Raji (cell line): ENCODE data around the gene HS3ST4.

Experiments
- POLR2A ChIP-seq: IDR thresholded peaks from 2 replicates; pipeline ENCODE4 v1.6.1; 2011; ENCODE audit warnings: low read depth, low read length, control low read depth; ENCODE audit not compliant: insufficient read depth

Gene HS3ST4

GRCh38 chr16:25957707-25958106 lies 265.9 kb downstream of the HS3ST4 start:
- TF ChIP-seq POLR2A, result no peak

- no peak for TF ChIP-seq POLR2A
Observed at GRCh38 chr16:25959221-25959620, 267.5 kb downstream of the HS3ST4 start.

GRCh38 chr16:25966172-25967097 lies 274.7 kb downstream of the HS3ST4 start:
- TF ChIP-seq POLR2A, result no peak

DNA sequence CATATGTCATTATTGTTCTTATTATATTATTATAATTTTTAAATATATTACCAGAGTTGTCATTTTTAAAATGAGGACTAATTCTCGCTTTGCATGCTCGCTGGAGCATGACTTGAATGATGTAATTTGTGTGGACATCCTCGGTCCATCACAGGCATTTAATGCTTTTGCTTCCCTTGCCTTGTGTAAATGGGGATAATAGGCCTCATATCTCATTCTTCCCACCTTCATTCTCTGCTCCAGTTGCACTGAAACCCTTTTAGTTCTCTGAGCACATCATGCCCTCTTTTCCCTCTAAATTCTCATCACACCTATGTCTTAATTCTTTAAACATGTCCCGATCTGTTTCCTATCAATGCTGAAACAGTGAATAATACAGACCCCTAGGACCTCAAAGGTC lies 285.4 kb downstream of the HS3ST4 start:
- TF ChIP-seq POLR2A, result no peak

GRCh38 chr16:25978218-25978617 lies 286.5 kb downstream of the HS3ST4 start:
- TF ChIP-seq POLR2A, result no peak

- TF ChIP-seq POLR2A, result no peak
Observed at GRCh38 chr16:25988084-25988483, 296.3 kb downstream of the HS3ST4 start.

- TF ChIP-seq POLR2A, result no peak
Observed at GRCh38 chr16:25988882-25989281, 297.1 kb downstream of the HS3ST4 start.

- TF ChIP-seq POLR2A, result no peak
Observed at GRCh38 chr16:25996052-25996451, 304.3 kb downstream of the HS3ST4 start.

- no peak for TF ChIP-seq POLR2A
Observed at GRCh38 chr16:26005336-26005735, 313.6 kb downstream of the HS3ST4 start.

DNA sequence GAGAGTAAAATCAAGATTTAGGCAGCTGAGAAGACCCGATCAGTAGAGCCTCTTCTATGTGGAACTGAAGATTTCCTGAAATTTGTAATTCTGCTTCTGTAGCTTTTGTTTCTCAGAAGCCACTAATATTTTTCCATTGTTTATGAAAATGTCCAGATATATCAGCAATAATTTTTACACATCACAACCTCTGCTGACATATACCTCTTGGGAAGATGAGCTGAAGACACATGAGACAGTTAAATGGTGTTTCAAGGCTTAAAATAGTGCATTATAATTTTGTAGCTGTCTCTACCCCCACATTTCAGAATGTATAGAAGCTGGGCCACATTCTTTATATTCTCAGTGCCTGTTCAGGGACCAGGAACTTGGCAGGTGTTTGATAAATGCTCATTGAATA lies 320.6 kb downstream of the HS3ST4 start:
- TF ChIP-seq POLR2A, result no peak

- TF ChIP-seq POLR2A, result no peak
Observed at GRCh38 chr16:26015776-26016175, 324.0 kb downstream of the HS3ST4 start.

DNA sequence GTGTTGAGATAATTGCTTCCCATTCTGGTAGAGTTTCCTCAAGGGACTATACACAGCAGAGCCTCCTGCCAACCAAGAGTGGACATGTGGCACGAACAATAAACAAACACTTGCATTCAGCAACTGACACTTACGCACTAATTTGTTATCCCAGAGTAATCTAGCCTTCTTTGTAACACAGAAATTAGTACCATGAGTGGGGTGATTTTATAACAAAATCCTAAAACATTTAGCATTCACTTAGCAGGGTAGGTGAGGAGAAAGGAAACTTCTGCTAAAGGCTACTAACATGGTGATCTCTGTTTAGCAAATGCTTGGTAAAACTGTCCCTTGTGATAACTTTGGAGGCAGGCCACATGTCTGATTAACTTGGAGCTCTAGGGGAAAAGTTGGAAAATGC lies 325.2 kb downstream of the HS3ST4 start:
- no peak for TF ChIP-seq POLR2A

- TF ChIP-seq POLR2A, result no peak
Observed at GRCh38 chr16:26019381-26020242, 327.9 kb downstream of the HS3ST4 start.

DNA sequence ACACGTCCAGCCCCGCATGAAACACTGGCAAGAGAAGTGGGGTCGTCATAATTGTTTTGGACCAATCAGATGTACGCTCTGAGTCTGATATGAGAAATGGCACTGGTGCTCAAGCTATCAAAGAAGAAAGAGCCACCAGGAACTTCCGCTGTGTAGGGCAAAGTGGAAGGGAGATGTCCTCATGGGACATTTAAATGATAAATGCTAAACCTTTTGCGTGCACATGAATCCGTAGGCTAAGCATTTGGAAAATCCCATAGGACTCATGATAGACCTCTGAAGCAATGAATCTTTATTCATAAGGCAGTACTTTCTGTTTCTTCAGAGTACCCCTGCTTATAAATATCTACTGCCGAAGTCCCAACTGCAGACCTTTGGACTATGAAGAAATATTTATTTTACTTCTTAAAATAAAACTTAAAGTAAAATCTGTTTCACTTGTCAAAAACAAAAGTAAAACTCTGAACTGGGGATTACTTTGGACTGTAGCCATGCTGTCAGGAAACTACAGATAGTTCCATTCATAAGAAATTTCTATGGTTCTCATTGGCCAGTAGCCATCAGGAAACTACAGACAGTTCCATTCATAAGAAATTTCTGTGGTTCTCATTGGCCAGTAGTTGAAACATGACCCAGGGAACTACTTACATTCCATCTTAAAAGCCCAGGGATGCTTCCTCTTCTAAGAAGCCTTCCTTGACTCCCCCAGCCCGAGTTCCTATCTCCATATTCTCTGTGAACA lies 335.1 kb downstream of the HS3ST4 start:
- TF ChIP-seq POLR2A, result no peak

DNA sequence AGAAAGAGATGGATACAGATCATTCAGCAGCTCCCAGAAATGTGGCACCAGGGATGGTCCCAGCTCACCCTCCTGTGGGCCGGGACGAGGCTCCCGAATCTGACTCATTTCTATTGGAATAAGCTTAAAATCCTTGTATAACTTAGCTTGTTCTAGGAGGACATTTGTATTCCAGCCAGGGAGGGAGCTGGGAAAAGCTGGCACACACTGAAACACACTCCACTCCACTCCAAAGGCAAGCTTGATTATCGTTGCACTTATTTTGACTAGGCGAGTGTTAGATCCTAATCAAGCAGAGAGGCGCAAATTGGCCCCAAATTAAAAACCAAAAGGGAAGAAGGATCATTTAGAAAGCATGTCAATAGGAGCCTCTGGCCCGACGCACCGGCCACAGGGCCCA lies 339.5 kb downstream of the HS3ST4 start:
- no peak for TF ChIP-seq POLR2A

- no peak for TF ChIP-seq POLR2A
Observed at GRCh38 chr16:26041952-26042668, 350.4 kb downstream of the HS3ST4 start.
